AG09319 (cell line): Measurements from ENCODE around the gene RITA1.
A peak's percentile ranks its signal among the peaks of the same experiment; 100 is the strongest.

Experiments used
- DNase-seq: peaks from one replicate; pipeline ENCODE4 v3.0.0-alpha.2; 2010; ENCODE audit warnings: low read depth; ENCODE audit errors: extremely low read depth
- CTCF ChIP-seq: IDR thresholded peaks from 2 replicates; pipeline ENCODE4 v1.5.1; 2011; ENCODE audit warnings: low read depth, mild to moderate bottlenecking, inconsistent platforms, low read length, moderate library complexity

RITA1 gene

GRCh38 chr12:113241191-113242025 lies 55.9 kb downstream of the RITA1 start:
- no peak for TF ChIP-seq CTCF
- DNase-seq, result peak; percentile 77
